ENCODE measurements around the gene TAT. TPM values are rescaled to one million over a fixed set of nuclear protein-coding genes. Genes with fewer than 3 reads are reported as not detected.

Gene TAT
- total RNA-seq, 1 donor from 2014 or later, result not detected

DNA sequence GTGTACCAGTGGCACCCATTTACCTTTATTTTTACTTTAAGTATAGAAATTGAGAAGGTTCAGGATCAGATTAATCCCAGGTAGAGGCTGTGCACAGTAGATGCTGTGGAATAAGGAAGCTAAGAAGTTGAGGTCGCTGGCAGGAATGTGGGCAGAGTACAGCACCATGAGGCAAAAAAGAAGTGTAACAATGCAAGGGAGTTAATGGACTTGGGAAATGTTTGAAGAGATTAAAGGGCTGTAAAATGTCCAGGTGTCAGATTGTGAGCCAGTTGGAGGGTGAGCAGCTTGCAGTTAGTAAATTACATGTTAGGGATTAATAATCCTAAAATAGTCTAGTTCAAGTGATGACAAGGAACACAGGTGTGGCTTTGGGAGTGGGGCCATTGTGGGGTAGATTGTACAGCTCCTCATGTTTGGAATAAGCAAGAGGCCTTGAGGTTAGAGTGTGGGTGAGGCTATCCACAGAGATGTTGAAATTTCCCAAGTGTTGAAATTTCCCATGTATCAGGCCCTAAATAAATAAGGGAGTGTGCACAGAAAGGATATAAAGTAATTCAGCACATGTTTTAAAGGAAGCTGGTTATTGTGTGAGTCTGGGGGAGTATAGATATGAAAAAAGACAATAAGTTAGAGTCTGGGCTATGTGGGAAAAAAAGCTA lies 21.5 kb downstream of the TAT start:
- no peaks in the 10 kb centered on the region for H3K9me3 ChIP-seq (ENCODE audit: low read depth)
- TF ChIP-seq EZH2phosphoT487 (IDR thresholded peaks at IDR 0.05), result no peak
- TF ChIP-seq, protein P1, sequence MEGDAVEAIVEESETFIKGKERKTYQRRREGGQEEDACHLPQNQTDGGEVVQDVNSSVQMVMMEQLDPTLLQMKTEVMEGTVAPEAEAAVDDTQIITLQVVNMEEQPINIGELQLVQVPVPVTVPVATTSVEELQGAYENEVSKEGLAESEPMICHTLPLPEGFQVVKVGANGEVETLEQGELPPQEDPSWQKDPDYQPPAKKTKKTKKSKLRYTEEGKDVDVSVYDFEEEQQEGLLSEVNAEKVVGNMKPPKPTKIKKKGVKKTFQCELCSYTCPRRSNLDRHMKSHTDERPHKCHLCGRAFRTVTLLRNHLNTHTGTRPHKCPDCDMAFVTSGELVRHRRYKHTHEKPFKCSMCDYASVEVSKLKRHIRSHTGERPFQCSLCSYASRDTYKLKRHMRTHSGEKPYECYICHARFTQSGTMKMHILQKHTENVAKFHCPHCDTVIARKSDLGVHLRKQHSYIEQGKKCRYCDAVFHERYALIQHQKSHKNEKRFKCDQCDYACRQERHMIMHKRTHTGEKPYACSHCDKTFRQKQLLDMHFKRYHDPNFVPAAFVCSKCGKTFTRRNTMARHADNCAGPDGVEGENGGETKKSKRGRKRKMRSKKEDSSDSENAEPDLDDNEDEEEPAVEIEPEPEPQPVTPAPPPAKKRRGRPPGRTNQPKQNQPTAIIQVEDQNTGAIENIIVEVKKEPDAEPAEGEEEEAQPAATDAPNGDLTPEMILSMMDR (IDR thresholded peaks at IDR 0.05), result no peak
- TF ChIP-seq EZH2 (IDR thresholded peaks at IDR 0.05), result no peak
- H3K36me3 Mint-ChIP-seq, result peaks cover 2% of the 10 kb centered on the region
- H3K27me3 ChIP-seq, result peaks cover 20% of the 10 kb centered on the region
- no peak overlapping the region for H3K9ac ChIP-seq
- H3K27ac Mint-ChIP-seq, result no peak overlapping the region
- H3K27ac ChIP-seq, result no peak overlapping the region
- no peaks in the 10 kb centered on the region for H4K20me1 ChIP-seq (ENCODE audit: low read depth)
- H3K4me1 Mint-ChIP-seq, result no peaks in the 10 kb centered on the region
- H3F3A ChIP-seq (ENCODE audit: low read depth), result no peaks in the 10 kb centered on the region
- no peak overlapping the region for H3K4me3 Mint-ChIP-seq
- no peaks in the 10 kb centered on the region for H3K9me3 Mint-ChIP-seq
- no peak overlapping the region for H3K4me3 ChIP-seq
- H3K27me3 Mint-ChIP-seq (ENCODE audit: insufficient read depth, low read depth), result peaks cover 2% of the 10 kb centered on the region
- no peak overlapping the region for H3K4me2 ChIP-seq
- H3K79me2 ChIP-seq (ENCODE audit: low read depth), result no peaks in the 10 kb centered on the region
- no peak overlapping the region for H2AFZ ChIP-seq (replicated peaks)
- no peaks in the 10 kb centered on the region for H3K36me3 ChIP-seq
- no peak for DNase-seq (ENCODE audit: low spot score)
- H3K4me1 ChIP-seq, result no peaks in the 10 kb centered on the region

DNA sequence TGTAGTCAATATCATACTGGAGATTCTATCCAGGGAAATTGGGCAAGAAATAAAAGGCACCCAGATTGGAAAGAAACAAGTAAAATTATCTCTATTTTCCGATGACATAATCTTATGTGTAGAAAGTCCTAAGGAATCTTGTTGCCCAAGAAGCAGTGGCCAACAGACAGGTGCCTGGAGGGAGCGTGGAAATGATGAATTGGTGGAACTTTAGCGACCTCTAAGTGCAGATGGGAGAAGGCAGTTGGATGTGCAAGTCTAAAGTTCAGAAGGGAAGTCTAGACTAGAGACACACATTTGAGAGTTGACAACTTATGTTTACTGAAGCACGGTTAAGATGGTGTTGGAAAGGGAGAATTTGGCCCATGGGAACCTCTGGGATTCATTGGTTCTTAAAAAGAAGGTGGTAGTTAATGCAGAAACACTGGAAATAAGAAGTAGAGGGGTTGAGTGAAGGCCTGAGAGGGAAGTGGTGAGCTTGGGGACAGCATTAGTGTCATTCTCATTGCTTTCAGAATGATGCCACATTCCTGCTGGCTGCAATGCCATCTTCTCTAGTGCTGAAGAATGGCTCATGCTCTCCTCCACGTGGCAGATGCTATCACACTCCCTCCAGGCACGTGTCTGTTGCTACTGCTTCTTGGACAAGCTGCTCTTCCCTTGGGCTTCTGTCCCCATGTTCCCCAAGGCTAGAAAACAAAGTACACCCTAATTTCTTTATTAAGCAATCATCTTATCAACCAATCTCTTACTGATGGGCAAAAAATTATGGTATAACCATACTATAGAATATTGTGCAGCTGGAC lies 24.0 kb downstream of the TAT start:
- no peak overlapping the region for H3K9ac ChIP-seq
- no peaks in the 10 kb centered on the region for H3K4me1 Mint-ChIP-seq
- no peak overlapping the region for H3K4me2 ChIP-seq
- H3K27ac ChIP-seq, result no peak overlapping the region
- H3K4me3 ChIP-seq, result no peak overlapping the region
- H3K36me3 Mint-ChIP-seq, result peaks cover 2% of the 10 kb centered on the region
- peaks cover 2% of the 10 kb centered on the region for H3K27me3 Mint-ChIP-seq (ENCODE audit: insufficient read depth, low read depth)
- H2AFZ ChIP-seq (replicated peaks), result no peak overlapping the region
- H3K27me3 ChIP-seq, result peaks cover 24% of the 10 kb centered on the region
- no peaks in the 10 kb centered on the region for H3K36me3 ChIP-seq
- H3K79me2 ChIP-seq (ENCODE audit: low read depth), result no peaks in the 10 kb centered on the region
- no peaks in the 10 kb centered on the region for H4K20me1 ChIP-seq (ENCODE audit: low read depth)
- H3K9me3 Mint-ChIP-seq, result no peaks in the 10 kb centered on the region
- peak; percentile 33 for DNase-seq (ENCODE audit: low spot score)
- no peak overlapping the region for H3K27ac Mint-ChIP-seq
- H3K4me3 Mint-ChIP-seq, result no peak overlapping the region
- no peak for TF ChIP-seq EZH2phosphoT487 (IDR thresholded peaks at IDR 0.05)
- TF ChIP-seq EZH2 (IDR thresholded peaks at IDR 0.05), result no peak
- TF ChIP-seq, protein P1 (IDR thresholded peaks at IDR 0.05), result peak; percentile 40
- H3F3A ChIP-seq (ENCODE audit: low read depth), result no peaks in the 10 kb centered on the region
- H3K4me1 ChIP-seq, result no peaks in the 10 kb centered on the region
- no peaks in the 10 kb centered on the region for H3K9me3 ChIP-seq (ENCODE audit: low read depth)

DNA sequence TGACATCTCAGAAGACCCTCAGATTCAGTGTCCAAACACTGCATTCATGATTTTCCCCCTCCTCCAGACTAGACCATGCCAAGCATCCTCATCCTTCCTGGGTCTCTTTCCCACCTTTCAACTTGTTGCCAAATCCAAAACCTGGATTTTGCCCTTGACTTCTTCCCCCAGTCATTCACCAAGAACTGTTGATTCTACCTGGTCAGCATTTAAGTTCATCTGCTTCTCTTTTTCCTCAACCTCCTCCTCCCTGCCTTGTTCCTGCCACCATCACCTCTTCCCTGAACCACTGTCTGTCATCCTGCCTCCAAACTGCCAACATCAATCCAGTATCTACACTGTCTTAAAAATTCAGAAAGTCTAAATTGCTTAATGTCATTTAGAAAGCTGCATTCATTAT lies 29.7 kb downstream of the TAT start:
- H3K9me3 Mint-ChIP-seq, result no peaks in the 10 kb centered on the region
- TF ChIP-seq EZH2 (IDR thresholded peaks at IDR 0.05), result no peak
- no peak for TF ChIP-seq EZH2phosphoT487 (IDR thresholded peaks at IDR 0.05)
- TF ChIP-seq, protein P1 (IDR thresholded peaks at IDR 0.05), result no peak

More for the DNA sequence above, 29.7 kb downstream of the TAT start:
- Histone ChIP-seq H3K27me3 (peaks cover 35% of the 10 kb centered on the region), H3F3A (ENCODE audit: low read depth) (no peaks in the 10 kb centered on the region), H3K27ac (no peak overlapping the region), H4K20me1 (ENCODE audit: low read depth) (no peaks in the 10 kb centered on the region), H3K79me2 (ENCODE audit: low read depth) (no peaks in the 10 kb centered on the region), H2AFZ (replicated peaks) (no peak overlapping the region), H3K9me3 (ENCODE audit: low read depth) (no peaks in the 10 kb centered on the region), H3K36me3 (no peaks in the 10 kb centered on the region), H3K4me1 (no peaks in the 10 kb centered on the region), H3K4me2 (no peak overlapping the region), H3K9ac (no peak overlapping the region), H3K4me3 (no peak overlapping the region)
- DNase-seq (ENCODE audit: low spot score), result no peak
- Mint-ChIP-seq H3K27me3 (ENCODE audit: insufficient read depth, low read depth) (no peaks in the 10 kb centered on the region), H3K36me3 (no peaks in the 10 kb centered on the region), H3K4me1 (peaks cover 3% of the 10 kb centered on the region), H3K27ac (no peak overlapping the region), H3K4me3 (no peak overlapping the region)

Data from neural progenitor cell (in vitro differentiated cells).